Neural cell (in vitro differentiated cells): Measurements from ENCODE around the gene BTG1. TPM values are rescaled to one million over a fixed set of nuclear protein-coding genes. Genes with fewer than 3 reads are reported as not detected.

Experiments used
- H2AFZ ChIP-seq: fragments of 200-600, 300-800 bp; sonication (generic), shearing (Covaris generic); 2 replicates; pipeline ENCODE4 v1.6.0; 2014; ENCODE audit warnings: low read depth, mild to moderate bottlenecking, antibody characterized with exemption, low read length, moderate library complexity
- H3F3A ChIP-seq: fragments of 200-600 bp; shearing (Covaris generic); 2 replicates; pipeline ENCODE4 v1.6.1; 2016; ENCODE audit warnings: mild to moderate bottlenecking, moderate library complexity, mixed read lengths, antibody characterized with exemption, low read length; ENCODE audit not compliant: insufficient read depth, poor library complexity, severe bottlenecking
- H3K27ac ChIP-seq: fragments of 200-600, 300-800 bp; sonication (generic), shearing (Covaris generic); 2 replicates; pipeline ENCODE4 v1.5.1; 2014; ENCODE audit warnings: mild to moderate bottlenecking, low read length, moderate library complexity
- H3K27me3 ChIP-seq: fragments of 300-800, 200-600 bp; sonication (generic), shearing (Covaris generic); 2 replicates; pipeline ENCODE4 v1.6.0; 2014; ENCODE audit warnings: mild to moderate bottlenecking, low read depth, low read length, moderate library complexity; ENCODE audit not compliant: insufficient read depth
- H3K36me3 ChIP-seq: fragments of 300-800, 200-600 bp; sonication (generic), shearing (Covaris generic); 2 replicates; pipeline ENCODE4 v1.5.1; 2014; ENCODE audit warnings: mild to moderate bottlenecking, antibody characterized with exemption, low read length, moderate library complexity; ENCODE audit not compliant: insufficient read depth
- H3K4me2 ChIP-seq: fragments of 300-800, 200-600 bp; sonication (generic), shearing (Covaris generic); 2 replicates; pipeline ENCODE4 v1.6.0; 2014; ENCODE audit warnings: mild to moderate bottlenecking, low read length
- H3K4me3 ChIP-seq: fragments of 300-800, 200-600 bp; sonication (generic), shearing (Covaris generic); 2 replicates; pipeline ENCODE4 v1.5.1; 2014; ENCODE audit warnings: mild to moderate bottlenecking, low read length, moderate library complexity
- H3K79me2 ChIP-seq: fragments of 200-600 bp; shearing (Covaris generic); replicated peaks from 2 replicates; pipeline ENCODE4 v1.6.0; 2014; ENCODE audit warnings: mild to moderate bottlenecking, low read length, moderate library complexity; ENCODE audit not compliant: insufficient read depth
- H3K9ac ChIP-seq: fragments of 300-800, 200-600 bp; sonication (generic), shearing (Covaris generic); 2 replicates; pipeline ENCODE4 v1.6.1; 2016; ENCODE audit warnings: mild to moderate bottlenecking, low read length, mixed read lengths
- H3K9me2 ChIP-seq: fragments of 200-600 bp; shearing (Covaris generic); 2 replicates; pipeline ENCODE4 v1.6.1; 2016; ENCODE audit warnings: mild to moderate bottlenecking, low read length, mixed read lengths; ENCODE audit not compliant: insufficient read depth
- H3K9me3 ChIP-seq: fragments of 200-600, 300-800 bp; sonication (generic), shearing (Covaris generic); 2 replicates; pipeline ENCODE4 v1.6.1; 2016; ENCODE audit warnings: mild to moderate bottlenecking, mixed run types, low read length, moderate library complexity, mixed read lengths
- H4K20me1 ChIP-seq: fragments of 200-600 bp; shearing (Covaris generic); 2 replicates; pipeline ENCODE4 v1.6.1; 2016; ENCODE audit warnings: mild to moderate bottlenecking, mixed run types; ENCODE audit not compliant: insufficient read depth
- CTCF ChIP-seq: fragments of 450-650 bp; IDR thresholded peaks from 2 replicates; pipeline ENCODE4 v1.5.1; 2014; ENCODE audit warnings: antibody characterized with exemption, mild to moderate bottlenecking, moderate library complexity; ENCODE audit not compliant: poor library complexity, severe bottlenecking
- EP300 ChIP-seq: fragments of 450-650 bp; conservative IDR thresholded peaks from 2 replicates; pipeline ENCODE4 v1.6.1; 2014; ENCODE audit warnings: antibody characterized with exemption, mild to moderate bottlenecking, moderate library complexity; ENCODE audit not compliant: poor library complexity, severe bottlenecking
- EZH2 ChIP-seq: fragments of 200-600, 300-800 bp; shearing (Covaris generic), sonication (generic); IDR thresholded peaks from 2 replicates; pipeline ENCODE4 v1.6.1; 2014; ENCODE audit warnings: antibody characterized with exemption, low read length, borderline replicate concordance, mild to moderate bottlenecking; ENCODE audit not compliant: insufficient read depth, poor library complexity, severe bottlenecking
- MXI1 ChIP-seq: fragments of 450-650 bp; conservative IDR thresholded peaks from 2 replicates; pipeline ENCODE4 v1.6.1; 2014; ENCODE audit warnings: antibody characterized with exemption, mild to moderate bottlenecking; ENCODE audit not compliant: poor library complexity, severe bottlenecking
- POLR2AphosphoS5 ChIP-seq: IDR thresholded peaks from 2 replicates; pipeline ENCODE4 v1.6.1; 2012
- RAD21 ChIP-seq: fragments of 450-650 bp; conservative IDR thresholded peaks from 2 replicates; pipeline ENCODE4 v1.6.1; 2014; ENCODE audit warnings: antibody characterized with exemption, mild to moderate bottlenecking, moderate library complexity
- REST ChIP-seq: IDR thresholded peaks from 2 replicates; pipeline ENCODE4 v1.6.1; 2012; ENCODE audit warnings: borderline replicate concordance
- SMC3 ChIP-seq: fragments of 450-650 bp; conservative IDR thresholded peaks from 2 replicates; pipeline ENCODE4 v1.6.1; 2014; ENCODE audit warnings: antibody characterized with exemption, mild to moderate bottlenecking, moderate library complexity; ENCODE audit not compliant: poor library complexity
- TAF1 ChIP-seq: IDR thresholded peaks from 2 replicates; pipeline ENCODE4 v1.6.1; 2012; ENCODE audit warnings: low read depth
- polyA plus RNA-seq: library from polyadenylated mRNA; depleted of rRNA; stranded (reverse); fragments of >200 nt; gene quantifications from 2 replicates; pipeline ENCODE4 v1.2.3, GENCODE V29; 2014

The BTG1 gene
- polyA plus RNA-seq, 1 donor from 2014 or later: 12.9 TPM

- TF ChIP-seq MXI1 (no peak), EZH2 (no peak), CTCF (no peak), REST (no peak), TAF1 (no peak), RAD21 (no peak)
- H3K9me2 ChIP-seq: no peaks in the 10 kb centered on the region
- no peaks in the 10 kb centered on the region for H4K20me1 ChIP-seq
- H3K79me2 ChIP-seq: peaks cover 17% of the 10 kb centered on the region
- no peaks in the 10 kb centered on the region for H3K9me3 ChIP-seq
- no peak overlapping the region for H2AFZ ChIP-seq
- H3K27ac ChIP-seq: no peak overlapping the region
- no peak overlapping the region for H3K4me2 ChIP-seq
- H3K36me3 ChIP-seq: no peaks in the 10 kb centered on the region
- no peaks in the 10 kb centered on the region for H3K27me3 ChIP-seq
- no peak overlapping the region for H3K4me3 ChIP-seq
- no peak overlapping the region for H3K9ac ChIP-seq
- no peaks in the 10 kb centered on the region for H3F3A ChIP-seq
Observed at GRCh38 chr12:92118826-92119536, 26.7 kb downstream of the BTG1 start.

GRCh38 chr12:92114834-92115233, 30.8 kb downstream of the BTG1 start:
- no peak overlapping the region for H2AFZ ChIP-seq
- no peak overlapping the region for H3K27ac ChIP-seq
- no peaks in the 10 kb centered on the region for H3K9me3 ChIP-seq
- H3K79me2 ChIP-seq: peaks cover 5% of the 10 kb centered on the region
- no peak overlapping the region for H3K9ac ChIP-seq
- H3K4me3 ChIP-seq: no peak overlapping the region
- no peaks in the 10 kb centered on the region for H3F3A ChIP-seq
- no peaks in the 10 kb centered on the region for H4K20me1 ChIP-seq
- no peaks in the 10 kb centered on the region for H3K27me3 ChIP-seq
- no peaks in the 10 kb centered on the region for H3K36me3 ChIP-seq
- no peak overlapping the region for H3K4me2 ChIP-seq
- no peaks in the 10 kb centered on the region for H3K9me2 ChIP-seq
- TF ChIP-seq CTCF (no peak), RAD21 (no peak), EZH2 (no peak), EP300 (no peak), REST (no peak), TAF1 (no peak), SMC3 (no peak), POLR2AphosphoS5 (no peak), MXI1 (no peak)
